Left forelimb (tissue), 1 donor: ENCODE data around the gene GMIP.
"Not testable (repeated sequence)": the region's sequence is repeated elsewhere in the genome, so short reads cannot be mapped to it uniquely, and the experiment has no call there.

Experiments
- DNase-seq: peaks from one replicate; pipeline ENCODE4 v3.0.0-alpha.2; 2018; ENCODE audit warnings: low spot score

GMIP gene

GRCh38 chr19:19643158-19644053 is at the start of gene GMIP:
Gene GMIP, minus strand, starts transcription at chr19:19643657. Its CDS starts 128 bp downstream, at chr19:19643529.
- peak; percentile 82 for DNase-seq

GRCh38 chr19:19691683-19692082 is 48.2 kb upstream of the GMIP start:
- no peak for DNase-seq

- DNase-seq = not testable (repeated sequence)
These were observed 45.6 kb upstream of the GMIP start for GRCh38 chr19:19689023-19689422.

- no peak for DNase-seq
These were observed 43.6 kb upstream of the GMIP start for GRCh38 chr19:19687090-19687489.

- no peak for DNase-seq
These were observed 43.1 kb upstream of the GMIP start for GRCh38 chr19:19686580-19686979.

- not testable (repeated sequence) for DNase-seq
These were observed 42.7 kb upstream of the GMIP start for GRCh38 chr19:19686119-19686518.

- no peak for DNase-seq
These were observed 36.0 kb upstream of the GMIP start for GRCh38 chr19:19679176-19680073.

GRCh38 chr19:19677579-19677978 is 34.1 kb upstream of the GMIP start:
- DNase-seq = no peak

GRCh38 chr19:19674315-19674714 is 30.9 kb upstream of the GMIP start:
- no peak for DNase-seq

GRCh38 chr19:19672816-19673215 is 29.4 kb upstream of the GMIP start:
- no peak for DNase-seq

GRCh38 chr19:19670070-19670551 is 26.7 kb upstream of the GMIP start:
- no peak for DNase-seq

- DNase-seq = peak; percentile 91
These were observed 25.0 kb upstream of the GMIP start, which contains the start of gene ZNF101 for GRCh38 chr19:19668230-19669012. Gene ZNF101, plus strand, starts transcription at chr19:19668839. Its CDS starts 125 bp downstream, at chr19:19668964.

- not testable (repeated sequence) for DNase-seq
These were observed 22.0 kb upstream of the GMIP start for GRCh38 chr19:19665420-19665948.

- peak; percentile 97 for DNase-seq
These were observed 20.0 kb upstream of the GMIP start, which contains the start of gene ATP13A1 for GRCh38 chr19:19663256-19664120. Gene ATP13A1, minus strand, starts transcription at chr19:19663676. Its CDS starts 10 bp downstream, at chr19:19663666.

- no peak for DNase-seq
These were observed 19.4 kb upstream of the GMIP start for GRCh38 chr19:19662871-19663255.

GRCh38 chr19:19662344-19662743 is 18.9 kb upstream of the GMIP start:
- no peak for DNase-seq

- DNase-seq = no peak
These were observed 18.3 kb upstream of the GMIP start for GRCh38 chr19:19661675-19662251.

GRCh38 chr19:19661141-19661674 is 17.8 kb upstream of the GMIP start:
- no peak for DNase-seq

GRCh38 chr19:19659646-19660245 is 16.3 kb upstream of the GMIP start:
- no peak for DNase-seq
